Stimulated activated CD8-positive, alpha-beta memory T cell treated with anti-CD3 and anti-CD28 coated beads, Interleukin-12 subunit alpha, Interleukin-12 subunit beta, amount 100 ng/mL, for 1 hour (primary cell): ENCODE results near the gene SST.

Experiments
- DNase-seq: peaks from one replicate; pipeline ENCODE4 v3.0.0-alpha.2; 2020; ENCODE audit warnings: low read depth

SST gene

DNA sequence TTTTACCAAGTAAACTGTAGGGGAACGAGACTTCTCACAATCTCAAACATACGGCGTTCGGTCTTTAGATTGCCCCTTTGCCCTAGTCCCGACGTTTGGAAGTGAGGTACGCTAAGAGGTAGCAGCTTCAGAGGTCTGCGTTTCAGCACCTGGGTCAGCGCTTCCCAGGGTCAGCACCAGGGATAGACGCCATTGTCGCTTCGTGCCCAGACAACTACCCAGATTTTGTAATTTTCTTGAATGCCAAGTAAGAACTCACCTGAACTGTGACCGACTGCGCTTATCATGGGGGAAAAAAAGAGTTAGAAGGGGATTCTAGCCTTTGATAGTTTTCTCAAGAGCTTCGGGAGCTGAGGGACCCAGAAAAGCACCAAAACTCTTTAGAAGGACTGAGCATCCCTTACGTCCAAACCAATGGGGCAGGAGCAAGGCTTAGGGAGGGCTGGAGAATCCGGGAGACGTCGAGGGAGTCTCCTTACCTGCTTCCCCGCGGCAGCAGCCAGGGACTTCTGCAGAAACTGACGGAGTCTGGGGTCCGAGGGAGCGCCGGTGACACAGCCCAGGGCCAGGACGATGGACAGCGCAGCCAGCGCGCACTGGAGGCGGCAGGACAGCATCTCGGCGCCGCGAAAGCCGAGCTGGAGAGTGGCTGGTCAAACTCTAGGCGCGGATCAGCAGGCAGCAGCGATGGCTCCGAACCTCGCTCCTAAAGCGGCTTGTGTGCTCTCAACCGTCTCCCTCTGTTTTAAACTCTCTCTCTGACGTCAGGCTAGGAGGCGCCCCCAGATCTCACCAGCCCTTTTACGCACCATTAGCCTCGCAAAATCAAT, at the start of gene SST:
TSS of gene SST (minus strand) at position 720 of the 830 bp plus-strand sequence. CDS start at position 617, 103 bp downstream.
- no peak for DNase-seq

DNA sequence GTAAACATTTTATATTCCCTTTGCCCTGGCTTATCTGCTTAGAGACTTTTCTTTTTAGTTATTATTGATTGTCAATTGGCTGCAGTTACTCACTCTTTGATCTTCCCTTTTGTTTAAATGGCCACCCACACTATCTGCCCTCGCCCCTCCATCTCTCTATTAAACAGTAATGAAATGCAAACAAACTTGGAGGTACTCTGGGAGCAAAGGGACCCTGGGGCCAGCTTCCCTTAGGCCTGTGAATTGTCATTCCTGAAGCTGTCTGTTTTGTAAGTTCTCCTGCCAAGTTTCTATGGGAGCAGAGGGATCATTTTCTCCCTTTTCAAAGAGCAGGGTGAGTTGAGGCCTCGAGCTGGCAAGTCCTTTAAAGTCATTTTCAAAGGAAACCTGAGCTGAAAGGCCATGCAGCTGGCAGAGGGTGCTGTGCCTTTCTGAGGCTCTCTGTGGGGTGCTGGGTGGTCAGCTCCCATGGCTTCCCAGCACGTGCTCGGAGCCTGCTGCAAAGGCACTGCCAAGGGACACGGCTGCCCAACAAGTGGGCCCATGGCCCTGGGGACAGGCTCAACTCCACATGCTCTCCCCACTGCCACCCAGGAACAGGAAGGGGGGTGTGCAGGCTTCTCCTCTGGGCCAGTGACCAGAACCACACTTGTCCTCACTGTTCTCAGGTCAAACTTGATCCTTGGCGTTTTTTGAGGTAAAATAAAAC, 49.6 kb upstream of the SST start:
- no peak for DNase-seq

DNA sequence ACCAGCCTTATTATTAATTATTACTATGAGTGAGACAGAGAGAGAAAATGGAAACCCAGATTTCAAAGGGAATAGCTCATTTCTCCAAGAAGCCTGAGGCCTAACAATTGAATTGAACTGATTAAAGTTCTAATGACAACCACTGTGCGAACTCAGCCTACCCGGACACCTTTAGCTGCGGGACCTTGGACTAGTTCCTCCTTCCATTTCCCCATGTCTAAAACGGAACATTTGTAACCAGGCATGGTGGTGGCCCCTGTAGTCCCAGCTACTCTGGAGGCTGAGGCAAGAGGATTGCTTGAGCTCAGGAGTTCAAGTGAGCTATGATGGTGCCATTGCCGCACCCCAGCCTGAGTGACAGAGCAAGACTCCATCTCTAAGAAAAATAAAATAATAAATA, 48.6 kb upstream of the SST start:
- DNase-seq = no peak

DNA sequence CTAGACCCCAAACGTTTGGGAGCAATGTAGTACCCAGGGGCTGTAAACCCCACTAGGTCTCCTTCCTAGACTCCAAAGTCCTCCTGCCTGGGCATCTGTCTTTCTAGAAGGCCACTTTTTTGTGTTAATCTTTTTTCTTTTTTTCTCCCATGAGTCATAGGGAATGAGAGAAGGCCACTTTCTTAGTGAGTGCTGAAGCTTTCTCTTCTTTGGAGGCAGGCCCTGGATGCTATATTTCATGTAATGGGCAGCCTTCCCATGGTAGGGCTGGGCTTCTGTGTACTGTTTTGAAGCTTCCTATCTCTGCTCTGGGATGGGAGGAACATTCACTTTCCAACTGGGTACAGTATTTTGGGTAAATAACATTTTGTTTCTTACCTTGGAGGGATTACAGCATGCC, 47.4 kb upstream of the SST start:
- DNase-seq = no peak

DNA sequence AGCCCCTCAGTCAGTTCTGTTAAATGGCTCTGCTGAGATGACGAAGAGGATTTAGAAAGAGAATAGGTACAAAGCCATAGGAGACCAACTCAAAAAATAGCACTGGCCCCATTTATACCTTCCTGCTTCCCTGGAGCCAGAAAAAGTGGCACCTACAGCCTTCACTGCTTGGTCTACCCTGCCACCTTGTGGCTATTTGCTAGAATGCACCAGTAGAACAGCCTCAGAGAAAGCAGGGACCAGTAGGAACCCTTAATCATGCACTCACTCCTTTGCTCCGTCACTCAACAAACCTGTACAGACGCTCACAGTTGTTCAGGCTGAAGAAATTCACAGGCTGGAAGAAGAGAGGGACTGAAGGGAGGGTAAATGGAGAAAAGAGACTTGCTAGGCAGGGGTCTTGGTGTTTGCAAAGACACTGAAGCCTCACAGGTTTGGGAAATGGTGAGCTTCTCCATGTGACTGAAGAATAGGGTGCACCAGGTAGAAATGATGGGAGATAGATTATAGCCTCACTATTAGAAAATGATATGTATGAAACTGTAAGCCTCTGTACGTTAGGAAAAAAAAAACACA, 44.3 kb upstream of the SST start:
- peak; percentile 52 for DNase-seq

DNA sequence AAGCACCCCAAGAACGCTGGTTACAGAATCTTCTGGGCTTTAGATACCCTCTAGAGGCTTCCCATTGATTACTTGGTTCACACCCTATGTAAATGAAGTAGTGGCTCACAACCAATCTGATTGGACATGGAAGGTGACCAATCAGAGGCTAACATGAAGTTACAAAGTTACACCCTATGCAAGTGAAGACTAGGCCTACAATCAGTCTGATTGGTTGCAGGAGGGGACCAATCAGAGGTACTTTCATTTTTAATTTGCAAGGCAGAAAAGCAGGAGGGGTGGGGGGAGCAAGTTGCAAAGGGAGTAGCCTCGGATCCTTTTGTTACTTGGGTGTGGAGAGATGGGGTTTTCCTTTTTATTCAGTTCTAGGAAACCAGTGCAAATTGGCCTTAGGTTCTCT, 43.3 kb upstream of the SST start:
- no peak for DNase-seq

DNA sequence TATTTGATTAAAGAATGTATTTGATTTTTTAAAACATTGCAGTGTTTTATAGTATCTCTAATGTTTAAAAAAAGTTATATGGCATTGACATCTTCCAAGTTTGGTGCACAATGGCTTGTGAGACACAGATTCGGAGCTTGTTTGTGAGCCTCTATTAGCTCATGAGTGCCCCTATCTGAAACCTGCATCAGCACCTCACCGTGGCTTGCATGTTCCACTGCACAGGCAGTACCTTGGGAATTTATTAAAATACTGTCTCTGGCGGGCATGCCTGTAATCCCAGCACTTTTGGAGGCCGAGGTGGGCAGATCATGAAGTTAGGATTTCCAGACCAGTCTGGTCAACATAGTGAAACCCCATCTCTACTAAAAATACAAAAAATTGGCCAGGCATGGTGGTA, 39.0 kb upstream of the SST start:
- DNase-seq = no peak

DNA sequence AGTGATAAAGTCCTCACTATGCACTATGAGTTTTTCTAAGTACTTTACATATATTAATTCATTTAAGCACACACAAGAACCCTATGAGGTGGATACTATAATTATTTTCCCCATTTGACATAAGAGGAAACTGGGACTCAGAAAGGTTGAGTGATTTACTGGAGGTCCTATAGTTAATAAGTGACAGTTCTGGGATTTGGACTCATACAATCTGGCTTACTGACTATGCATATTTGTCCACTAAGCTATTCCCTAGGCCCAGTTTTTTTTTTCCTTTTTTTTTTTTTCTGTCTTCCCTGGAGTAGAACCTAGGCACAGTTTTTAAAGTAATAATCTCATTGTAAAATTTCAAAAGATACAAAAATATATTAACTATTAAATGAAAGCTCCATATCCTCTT, 38.5 kb upstream of the SST start:
- DNase-seq = no peak

DNA sequence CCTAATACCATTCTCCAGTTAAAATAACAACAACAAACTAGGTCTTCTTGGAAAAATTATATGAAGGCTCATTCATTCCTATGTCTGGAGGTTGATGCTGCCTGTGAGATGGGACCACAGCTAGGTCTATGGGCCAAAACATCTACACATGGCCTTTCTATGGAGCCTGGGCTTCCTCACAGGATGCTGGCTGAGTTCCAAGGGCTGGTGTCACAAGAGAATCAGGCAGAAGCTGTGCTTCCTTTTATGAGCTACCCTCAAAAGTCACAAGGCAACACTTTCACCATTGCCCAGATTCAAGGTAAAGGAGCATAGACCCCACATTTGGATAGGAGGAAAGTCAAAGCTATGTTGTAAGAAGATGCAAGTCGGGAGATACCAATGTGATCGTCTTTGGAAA, 36.8 kb upstream of the SST start:
- DNase-seq = no peak

DNA sequence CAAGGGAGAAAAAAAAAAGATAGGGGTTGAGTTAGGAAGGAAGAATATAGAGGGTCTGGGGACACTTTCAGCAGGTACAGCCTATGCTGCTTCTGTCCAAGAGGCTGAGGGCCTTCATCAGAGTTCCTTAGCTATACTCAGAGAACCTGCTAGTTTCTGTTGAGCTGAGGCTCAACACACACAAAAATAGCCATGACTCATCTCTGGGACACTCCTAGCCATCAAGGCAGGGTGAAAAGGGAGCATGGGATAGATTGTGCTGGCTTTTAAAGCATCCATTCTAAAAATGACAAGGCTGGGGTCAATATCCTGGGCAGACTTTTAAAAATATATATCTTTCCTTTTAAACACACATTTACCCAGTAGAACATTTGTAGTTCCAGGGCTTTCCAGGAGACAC, 35.0 kb upstream of the SST start:
- no peak for DNase-seq

DNA sequence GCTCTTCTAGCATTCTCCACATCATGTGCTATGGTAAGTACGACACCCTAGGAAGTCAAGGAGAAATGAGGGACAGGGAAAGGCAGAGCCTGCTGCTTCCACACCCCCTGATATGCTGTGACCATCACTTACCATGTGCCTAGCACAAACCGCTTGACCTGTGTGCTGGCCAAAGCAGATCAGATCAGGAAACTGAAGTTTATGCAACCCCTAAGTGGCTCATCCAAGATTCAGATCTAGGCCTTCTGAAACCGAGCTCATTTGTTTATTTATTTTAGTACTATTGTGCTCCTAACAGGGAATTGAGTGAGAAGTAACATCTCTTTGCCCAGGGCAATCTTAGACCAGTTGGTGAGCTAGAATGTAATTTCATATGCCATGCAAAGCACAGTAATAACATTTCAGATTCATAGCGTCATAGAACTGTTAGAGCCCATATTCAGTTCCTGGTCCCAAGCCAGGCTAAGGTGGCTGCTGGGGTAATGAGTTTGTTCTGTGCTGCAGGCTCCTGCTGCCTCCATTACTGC, 32.4 kb upstream of the SST start, which contains the start of gene RTP2:
TSS of gene RTP2 (minus strand) at position 51 of the 527 bp plus-strand sequence. CDS start 429 bp downstream, outside the sequence.
- DNase-seq = no peak

DNA sequence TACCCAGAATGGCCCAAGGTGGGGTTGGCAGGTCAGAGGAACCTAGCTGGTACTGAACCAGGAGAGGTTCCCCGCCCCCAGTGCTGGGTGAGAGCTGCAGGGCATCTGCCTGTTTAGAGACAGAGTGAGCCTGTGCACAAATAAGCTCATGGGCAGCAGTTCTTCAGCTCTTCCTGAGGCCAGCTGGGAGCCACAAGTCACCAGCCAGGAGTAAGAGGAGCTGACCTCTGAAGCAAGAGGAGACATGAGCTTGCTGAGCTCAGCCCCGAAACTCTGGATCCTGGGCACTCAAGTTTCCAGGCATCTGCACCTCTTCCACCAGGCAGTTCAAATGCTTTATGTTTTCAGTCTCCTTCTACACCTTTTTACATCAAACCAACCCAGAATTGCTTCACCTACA, 30.1 kb upstream of the SST start:
- no peak for DNase-seq

DNA sequence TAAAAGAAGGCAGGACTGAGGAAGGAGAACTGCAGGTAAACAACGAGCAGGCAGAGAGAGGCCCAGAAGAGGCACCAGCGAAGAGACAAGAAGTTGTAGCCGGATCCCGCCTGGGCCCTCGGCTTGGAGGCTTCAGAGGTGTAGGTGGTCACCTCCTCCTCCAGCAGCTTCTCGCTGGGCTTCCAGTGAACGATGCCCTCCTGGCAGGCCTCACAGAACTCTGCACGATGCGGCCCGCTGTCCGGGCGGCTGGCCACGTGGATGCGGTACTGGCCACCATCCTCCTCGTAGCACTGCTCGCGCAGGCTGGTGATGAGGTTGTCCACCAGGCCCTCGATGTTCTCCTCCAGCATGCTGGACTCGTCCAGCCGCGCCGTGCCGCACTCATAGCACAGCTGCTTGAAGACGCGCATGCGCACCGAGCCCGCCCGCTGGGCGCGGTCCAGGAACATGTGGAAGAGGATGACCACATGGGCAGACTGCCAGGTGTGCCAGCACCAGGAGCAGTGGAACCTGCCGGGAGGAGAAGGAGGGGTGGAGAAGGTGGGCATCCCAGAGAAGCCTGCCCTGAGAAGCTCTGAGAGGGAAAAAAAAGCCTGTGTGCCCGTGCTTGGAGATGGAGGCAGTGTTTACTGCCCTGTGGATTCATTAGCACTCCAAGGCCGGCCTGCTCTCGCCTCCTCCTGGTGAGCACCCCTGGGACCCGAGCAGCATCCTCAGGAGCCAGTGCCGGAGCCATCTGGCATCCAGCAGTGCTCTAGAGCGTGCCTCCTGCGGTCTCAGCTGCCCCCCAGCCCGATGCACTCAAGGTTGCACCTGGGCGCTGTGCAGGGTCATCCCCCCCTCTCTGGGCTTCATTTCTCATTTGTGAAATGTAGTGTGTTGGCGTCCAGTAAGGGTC, 28.6 kb upstream of the SST start:
- DNase-seq = no peak

DNA sequence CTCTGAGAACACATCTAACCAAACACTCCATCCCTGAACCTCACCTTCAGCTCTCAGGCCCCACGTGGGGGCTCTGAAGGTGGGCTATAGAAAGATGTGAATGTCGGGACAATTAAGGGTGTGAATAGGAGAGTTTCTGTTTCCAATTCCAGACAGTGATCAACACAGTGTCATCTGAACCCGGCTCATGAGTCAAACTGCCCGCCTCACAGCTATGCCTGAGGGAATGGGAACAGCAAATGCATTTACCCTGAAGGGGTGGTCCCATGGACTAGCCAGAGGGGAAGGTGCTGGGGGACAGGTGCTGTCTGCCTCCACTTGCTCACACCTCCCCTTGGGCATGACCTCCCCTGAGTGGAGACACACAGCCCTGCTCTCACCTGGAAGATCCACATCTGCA, 25.8 kb upstream of the SST start:
- DNase-seq = no peak

DNA sequence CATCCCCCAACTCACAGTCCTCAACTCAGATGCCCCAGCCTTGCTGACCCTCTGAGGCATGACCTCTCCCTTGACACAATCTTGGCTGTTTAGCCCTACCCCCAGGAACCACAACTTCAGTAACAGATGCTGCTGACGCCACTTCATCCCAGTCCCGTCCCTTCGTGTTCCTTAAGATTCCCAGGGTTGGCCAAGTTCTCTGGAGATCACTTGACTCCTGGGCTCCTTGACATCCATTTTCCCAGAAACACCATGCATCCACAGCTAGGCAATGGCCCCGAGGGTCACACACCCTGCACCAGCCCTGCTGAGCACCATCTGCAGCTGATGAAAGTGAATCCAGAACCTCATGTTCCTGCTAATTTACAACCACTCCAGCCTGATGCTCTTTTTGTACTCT, 25.3 kb upstream of the SST start:
- DNase-seq = no peak

DNA sequence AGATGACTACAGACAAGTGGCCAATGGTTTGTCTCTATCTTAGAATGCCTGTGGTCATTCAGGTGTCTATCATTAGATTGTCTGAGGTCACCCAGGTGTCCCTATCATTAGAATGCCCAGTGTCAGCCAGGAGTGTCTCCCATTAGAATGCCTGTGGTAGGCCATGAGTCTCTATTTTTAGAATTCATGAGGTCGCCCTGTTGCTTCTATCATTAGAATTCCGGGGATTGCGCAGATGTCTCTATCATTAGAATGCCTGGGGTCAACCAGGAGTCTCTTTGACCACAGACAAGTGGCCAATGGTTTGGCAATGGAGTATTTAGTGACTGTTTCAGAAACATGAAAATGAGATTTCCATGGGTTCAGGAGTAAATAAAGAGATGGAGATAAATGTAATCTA, 24.6 kb upstream of the SST start:
- no peak for DNase-seq

DNA sequence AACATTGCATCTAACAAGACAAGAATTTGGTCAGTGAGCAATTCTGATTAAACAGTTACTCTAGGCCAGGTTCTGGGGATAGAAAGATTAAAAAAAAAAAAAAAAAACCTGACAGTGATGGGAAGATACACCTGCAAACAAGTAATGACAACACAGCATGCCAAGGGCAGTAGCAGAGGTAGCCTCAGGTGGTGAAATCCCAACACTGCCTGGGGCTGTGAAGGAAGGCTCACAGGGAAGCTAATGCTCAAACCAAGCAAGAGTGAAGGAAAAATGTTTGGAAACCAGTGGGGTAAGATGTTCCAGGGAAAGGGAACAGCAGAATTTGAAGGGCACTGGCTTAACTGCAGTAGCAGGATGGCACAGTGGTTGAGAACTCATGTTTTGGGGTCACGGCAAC, 23.2 kb upstream of the SST start:
- no peak for DNase-seq

DNA sequence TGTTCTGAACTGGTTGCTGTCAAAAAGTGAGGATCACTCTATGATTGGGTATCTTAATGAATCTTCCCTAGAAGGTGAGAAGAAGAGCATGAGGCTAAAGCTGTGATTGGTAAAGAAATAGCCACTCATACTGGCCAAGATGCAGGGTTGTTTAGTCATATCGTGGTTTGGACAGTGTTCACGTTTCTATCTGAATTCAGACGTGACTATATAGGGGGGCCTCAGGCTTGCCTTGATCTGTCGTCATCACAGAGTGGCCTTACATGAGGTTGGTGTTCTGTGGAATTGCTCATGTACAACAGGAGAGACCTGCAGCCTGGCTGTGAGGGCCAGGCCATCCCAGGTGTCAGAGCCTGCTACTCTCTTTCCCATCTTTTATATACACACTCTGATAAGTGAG, 19.8 kb upstream of the SST start:
- no peak for DNase-seq

DNA sequence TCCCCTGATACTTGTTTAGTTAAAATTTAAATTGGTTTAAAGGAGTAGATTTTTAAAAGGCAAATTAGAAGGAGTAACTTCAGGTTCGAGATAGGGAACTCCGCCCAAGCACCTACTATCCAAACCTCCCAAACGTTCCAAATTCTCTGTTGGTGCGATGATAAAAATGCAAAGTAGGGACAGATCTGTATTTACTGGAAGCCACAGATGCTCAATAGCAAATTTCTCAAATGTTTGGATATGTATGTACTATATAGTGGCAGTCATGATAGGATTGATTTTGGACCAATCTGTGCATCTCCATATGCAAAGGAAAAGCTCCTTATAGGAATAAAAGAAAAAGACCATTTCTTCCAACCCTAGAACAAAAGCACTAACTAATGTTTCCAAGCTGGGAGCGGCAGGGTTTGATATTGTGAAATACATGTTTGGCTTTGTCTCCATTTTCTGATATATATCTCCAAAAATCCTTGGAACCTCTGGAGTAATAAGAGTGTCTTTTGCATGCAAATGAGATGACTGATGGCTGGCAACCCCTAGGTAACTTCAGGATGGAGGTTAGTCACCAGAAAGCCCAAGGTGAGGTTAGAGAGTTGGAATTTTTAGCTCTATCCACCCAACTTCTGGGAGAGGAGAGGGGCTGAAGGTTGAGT, 16.6 kb upstream of the SST start:
- no peak for DNase-seq

DNA sequence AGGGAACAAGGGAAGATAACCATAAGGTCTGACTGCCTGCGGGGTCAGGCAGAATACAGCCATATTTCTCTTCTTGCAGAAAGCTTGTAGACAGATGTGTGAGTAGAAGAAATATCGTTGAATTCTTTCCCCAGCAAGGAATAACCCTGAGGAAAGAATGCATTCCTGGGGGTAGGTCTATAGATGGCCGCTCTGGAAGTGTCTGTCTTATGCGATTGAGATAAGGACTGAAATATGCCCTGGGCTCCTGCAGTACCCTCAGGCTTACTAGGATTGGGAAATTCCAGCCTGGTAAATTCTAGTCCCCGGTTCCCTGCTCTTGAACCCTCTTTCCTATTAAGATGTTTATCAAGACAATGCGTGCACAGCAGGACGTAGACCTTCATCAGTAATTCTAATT, 15.8 kb upstream of the SST start:
- DNase-seq = no peak

DNA sequence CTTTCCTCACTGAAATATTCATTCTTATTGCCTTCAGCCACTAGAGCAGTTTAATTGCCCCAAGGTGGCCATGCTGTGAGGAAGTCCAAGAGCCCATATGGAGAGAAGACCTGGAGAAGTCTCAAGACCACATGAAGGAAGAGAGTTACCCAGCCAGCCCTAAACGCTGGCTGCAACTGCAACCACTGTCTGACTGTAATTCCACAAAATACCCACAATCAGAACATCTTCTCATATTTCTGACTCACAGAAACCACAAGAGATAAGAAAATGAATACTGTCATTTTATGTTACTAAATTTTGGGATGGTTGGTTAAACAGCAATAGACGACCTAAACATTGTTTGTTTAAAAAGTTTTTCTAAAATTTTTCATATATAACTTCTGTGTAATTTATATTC, 14.7 kb upstream of the SST start:
- no peak for DNase-seq
